NCI-H2196 treated with DMSO at 0.1 percent for 48 hours (cell line): ENCODE data around the gene PRKD2.
"Not testable (repeated sequence)": the region's sequence is repeated elsewhere in the genome, so short reads cannot be mapped to it uniquely, and the experiment has no call there.

Source experiments
- DNase-seq: peaks from one replicate; lab custom pipeline; 2025; ENCODE audit not compliant: unreplicated experiment; lab: John Stamatoyannopoulos, UW

The PRKD2 gene

GRCh38 chr19:46712768-46713338 lies 4.1 kb downstream of the PRKD2 start:
- not testable (repeated sequence) for DNase-seq

GRCh38 chr19:46710687-46711086 lies 6.2 kb downstream of the PRKD2 start:
- no peak for DNase-seq

GRCh38 chr19:46704379-46705076 lies 12.4 kb downstream of the PRKD2 start:
- no peak for DNase-seq

GRCh38 chr19:46700704-46701103 lies 16.2 kb downstream of the PRKD2 start:
- DNase-seq, result no peak

- no peak for DNase-seq
These were observed 18.3 kb downstream of the PRKD2 start for GRCh38 chr19:46698395-46699321.

- DNase-seq, result no peak
These were observed 19.5 kb downstream of the PRKD2 start for GRCh38 chr19:46697204-46697960.

- no peak for DNase-seq
These were observed 20.1 kb downstream of the PRKD2 start for GRCh38 chr19:46696866-46697203.

- DNase-seq, result no peak
These were observed 20.9 kb downstream of the PRKD2 start for GRCh38 chr19:46696052-46696451.

GRCh38 chr19:46693760-46694159 lies 23.2 kb downstream of the PRKD2 start:
- no peak for DNase-seq

GRCh38 chr19:46692918-46693722 lies 23.8 kb downstream of the PRKD2 start:
- DNase-seq, result no peak

- no peak for DNase-seq
These were observed 25.0 kb downstream of the PRKD2 start for GRCh38 chr19:46691948-46692347.

GRCh38 chr19:46691104-46691503 lies 25.8 kb downstream of the PRKD2 start:
- DNase-seq, result no peak

GRCh38 chr19:46689358-46689757 lies 27.6 kb downstream of the PRKD2 start:
- DNase-seq, result no peak

- no peak for DNase-seq
These were observed 29.3 kb downstream of the PRKD2 start for GRCh38 chr19:46687438-46688145.

GRCh38 chr19:46685189-46685588 lies 31.7 kb downstream of the PRKD2 start:
- DNase-seq, result no peak

- no peak for DNase-seq
These were observed 38.7 kb downstream of the PRKD2 start for GRCh38 chr19:46678110-46678732.

- DNase-seq, result peak; percentile 67
These were observed 42.3 kb downstream of the PRKD2 start for GRCh38 chr19:46674416-46675178.

- no peak for DNase-seq
These were observed 46.1 kb downstream of the PRKD2 start for GRCh38 chr19:46670813-46671212.

- DNase-seq, result no peak
These were observed 48.3 kb downstream of the PRKD2 start for GRCh38 chr19:46668662-46669061.
